Panc1 (cell line): ENCODE measurements around the gene ARID1A.

Experiments
- POLR2AphosphoS5 ChIP-seq: IDR thresholded peaks from 2 replicates; pipeline ENCODE4 v1.6.1; 2012; ENCODE audit warnings: mild to moderate bottlenecking, low read depth, low read length, moderate library complexity
- TF ChIP-seq, protein P1 (sequence below): fragments of 450-650 bp; IDR thresholded peaks from 2 replicates; pipeline ENCODE4 v1.5.1; 2017; ENCODE audit warnings: mild to moderate bottlenecking

DNA sequence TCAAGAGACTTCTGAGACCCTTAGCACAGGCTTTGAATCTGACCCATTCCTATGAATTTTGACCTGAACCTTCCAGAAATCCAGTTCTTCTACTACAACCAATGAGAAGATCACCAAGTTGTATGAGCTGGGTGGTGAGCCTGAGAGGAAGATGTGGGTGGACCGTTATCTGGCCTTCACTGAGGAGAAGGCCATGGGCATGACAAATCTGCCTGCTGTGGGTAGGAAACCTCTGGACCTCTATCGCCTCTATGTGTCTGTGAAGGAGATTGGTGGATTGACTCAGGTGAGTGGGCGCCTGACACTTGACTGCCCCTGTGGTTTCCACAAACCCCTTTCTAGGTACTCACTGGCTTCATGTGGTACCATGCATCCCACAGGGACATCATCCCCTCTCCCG lies 71.9 kb downstream of the ARID1A start:
- TF ChIP-seq, protein P1, sequence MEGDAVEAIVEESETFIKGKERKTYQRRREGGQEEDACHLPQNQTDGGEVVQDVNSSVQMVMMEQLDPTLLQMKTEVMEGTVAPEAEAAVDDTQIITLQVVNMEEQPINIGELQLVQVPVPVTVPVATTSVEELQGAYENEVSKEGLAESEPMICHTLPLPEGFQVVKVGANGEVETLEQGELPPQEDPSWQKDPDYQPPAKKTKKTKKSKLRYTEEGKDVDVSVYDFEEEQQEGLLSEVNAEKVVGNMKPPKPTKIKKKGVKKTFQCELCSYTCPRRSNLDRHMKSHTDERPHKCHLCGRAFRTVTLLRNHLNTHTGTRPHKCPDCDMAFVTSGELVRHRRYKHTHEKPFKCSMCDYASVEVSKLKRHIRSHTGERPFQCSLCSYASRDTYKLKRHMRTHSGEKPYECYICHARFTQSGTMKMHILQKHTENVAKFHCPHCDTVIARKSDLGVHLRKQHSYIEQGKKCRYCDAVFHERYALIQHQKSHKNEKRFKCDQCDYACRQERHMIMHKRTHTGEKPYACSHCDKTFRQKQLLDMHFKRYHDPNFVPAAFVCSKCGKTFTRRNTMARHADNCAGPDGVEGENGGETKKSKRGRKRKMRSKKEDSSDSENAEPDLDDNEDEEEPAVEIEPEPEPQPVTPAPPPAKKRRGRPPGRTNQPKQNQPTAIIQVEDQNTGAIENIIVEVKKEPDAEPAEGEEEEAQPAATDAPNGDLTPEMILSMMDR, result no peak
- TF ChIP-seq POLR2AphosphoS5, result no peak
